Loucy (cell line): ENCODE results near the gene UBXN6.

Experiments
- H2AFZ ChIP-seq: fragments of 200-600 bp; sonication (generic); 2 replicates; pipeline ENCODE4 v1.6.0; 2016; ENCODE audit warnings: antibody characterized with exemption, mild to moderate bottlenecking, low read length, moderate library complexity
- H3F3A ChIP-seq: fragments of 200-600 bp; 2 replicates; pipeline ENCODE4 v1.6.0; 2016; ENCODE audit warnings: antibody characterized with exemption, low read depth, mild to moderate bottlenecking
- H3K27me3 ChIP-seq: fragments of 200-600 bp; sonication (generic); 2 replicates; pipeline ENCODE4 v1.6.1; 2014; ENCODE audit warnings: low read length, mild to moderate bottlenecking; ENCODE audit not compliant: insufficient read depth, poor library complexity, severe bottlenecking
- H3K36me3 ChIP-seq: fragments of 200-600 bp; sonication (generic); 2 replicates; pipeline ENCODE4 v1.6.1; 2016; ENCODE audit warnings: low read length; ENCODE audit not compliant: insufficient read depth
- H3K4me1 ChIP-seq: fragments of 200-600 bp; sonication (generic); 2 replicates; pipeline ENCODE4 v1.5.1; 2014; ENCODE audit warnings: low read length, mild to moderate bottlenecking; ENCODE audit not compliant: insufficient read depth, poor library complexity, severe bottlenecking
- H3K4me2 ChIP-seq: fragments of 200-600 bp; sonication (generic); 2 replicates; pipeline ENCODE4 v1.6.0; 2014; ENCODE audit warnings: antibody characterized with exemption, low read length, low read depth, mild to moderate bottlenecking; ENCODE audit not compliant: poor library complexity, severe bottlenecking
- H3K4me3 ChIP-seq: fragments of 200-600 bp; sonication (generic); 2 replicates; pipeline ENCODE4 v1.5.1; 2014; ENCODE audit warnings: low read length, mild to moderate bottlenecking, mixed read lengths; ENCODE audit not compliant: poor library complexity, severe bottlenecking
- H3K79me2 ChIP-seq: fragments of 200-600 bp; sonication (generic); 2 replicates; pipeline ENCODE4 v1.6.1; 2014; ENCODE audit warnings: low read length; ENCODE audit not compliant: insufficient read depth
- H3K9ac ChIP-seq: fragments of 200-600 bp; sonication (generic); 2 replicates; pipeline ENCODE4 v1.6.0; 2014; ENCODE audit warnings: mild to moderate bottlenecking, low read depth, low read length, moderate library complexity; ENCODE audit not compliant: poor library complexity, severe bottlenecking
- H3K9me2 ChIP-seq: fragments of 200-600 bp; sonication (generic); replicated peaks from 2 replicates; pipeline ENCODE4 v1.6.1; 2016; ENCODE audit warnings: low read depth, low read length, mixed read lengths
- H3K9me3 ChIP-seq: fragments of 200-600 bp; sonication (generic); 2 replicates; pipeline ENCODE4 v1.6.1; 2014; ENCODE audit warnings: mild to moderate bottlenecking, antibody characterized with exemption, low read length, low read depth; ENCODE audit not compliant: insufficient read depth
- H4K20me1 ChIP-seq: fragments of 200-600 bp; sonication (generic); 2 replicates; pipeline ENCODE4 v1.6.0; 2014; ENCODE audit warnings: antibody characterized with exemption, low read length, mild to moderate bottlenecking; ENCODE audit not compliant: insufficient read depth, poor library complexity, severe bottlenecking
- EZH2phosphoT487 ChIP-seq: fragments of 200-600 bp; IDR thresholded peaks from 2 replicates; pipeline ENCODE4 v1.6.1; 2018; ENCODE audit warnings: antibody characterized with exemption, mild to moderate bottlenecking, moderate library complexity, borderline replicate concordance
- TF ChIP-seq, protein P1 (sequence below): fragments of 200-600 bp; sonication (generic); conservative IDR thresholded peaks from 2 replicates; pipeline ENCODE4 v1.5.1; 2014; ENCODE audit warnings: mild to moderate bottlenecking, antibody characterized with exemption, low read length

Gene UBXN6

DNA sequence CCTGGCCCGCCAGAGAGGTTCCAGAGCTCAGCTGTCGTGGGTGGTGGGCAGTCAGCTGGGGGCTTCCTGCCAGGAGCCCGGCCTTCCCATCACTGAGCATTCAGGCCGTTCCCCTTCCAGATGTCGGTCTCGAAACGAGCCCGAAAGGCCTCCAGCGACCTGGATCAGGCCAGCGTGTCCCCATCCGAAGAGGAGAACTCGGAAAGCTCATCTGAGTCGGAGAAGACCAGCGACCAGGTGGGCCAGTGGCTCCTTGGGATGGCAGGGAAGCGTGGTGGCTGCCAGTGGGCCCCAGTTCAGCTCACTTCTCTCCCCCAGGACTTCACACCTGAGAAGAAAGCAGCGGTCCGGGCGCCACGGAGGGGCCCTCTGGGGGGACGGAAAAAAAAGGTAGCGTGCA lies 33.9 kb upstream of the UBXN6 start:
- H3K36me3 ChIP-seq, result peaks cover 44% of the 10 kb centered on the region; the same call in 1 of the 2 replicates
- no peak overlapping the region for H3K9ac ChIP-seq
- H3K4me2 ChIP-seq, result no peak overlapping the region
- H3K9me3 ChIP-seq, result no peaks in the 10 kb centered on the region
- H3K4me3 ChIP-seq, result no peak overlapping the region
- TF ChIP-seq, protein P1, sequence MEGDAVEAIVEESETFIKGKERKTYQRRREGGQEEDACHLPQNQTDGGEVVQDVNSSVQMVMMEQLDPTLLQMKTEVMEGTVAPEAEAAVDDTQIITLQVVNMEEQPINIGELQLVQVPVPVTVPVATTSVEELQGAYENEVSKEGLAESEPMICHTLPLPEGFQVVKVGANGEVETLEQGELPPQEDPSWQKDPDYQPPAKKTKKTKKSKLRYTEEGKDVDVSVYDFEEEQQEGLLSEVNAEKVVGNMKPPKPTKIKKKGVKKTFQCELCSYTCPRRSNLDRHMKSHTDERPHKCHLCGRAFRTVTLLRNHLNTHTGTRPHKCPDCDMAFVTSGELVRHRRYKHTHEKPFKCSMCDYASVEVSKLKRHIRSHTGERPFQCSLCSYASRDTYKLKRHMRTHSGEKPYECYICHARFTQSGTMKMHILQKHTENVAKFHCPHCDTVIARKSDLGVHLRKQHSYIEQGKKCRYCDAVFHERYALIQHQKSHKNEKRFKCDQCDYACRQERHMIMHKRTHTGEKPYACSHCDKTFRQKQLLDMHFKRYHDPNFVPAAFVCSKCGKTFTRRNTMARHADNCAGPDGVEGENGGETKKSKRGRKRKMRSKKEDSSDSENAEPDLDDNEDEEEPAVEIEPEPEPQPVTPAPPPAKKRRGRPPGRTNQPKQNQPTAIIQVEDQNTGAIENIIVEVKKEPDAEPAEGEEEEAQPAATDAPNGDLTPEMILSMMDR, result no peak
- TF ChIP-seq EZH2phosphoT487, result no peak
- no peaks in the 10 kb centered on the region for H3F3A ChIP-seq
- H3K4me1 ChIP-seq, result no peaks in the 10 kb centered on the region
- no peaks in the 10 kb centered on the region for H3K27me3 ChIP-seq
- H4K20me1 ChIP-seq, result no peaks in the 10 kb centered on the region
- no peak overlapping the region for H2AFZ ChIP-seq
- H3K9me2 ChIP-seq, result no peaks in the 10 kb centered on the region
- no peaks in the 10 kb centered on the region for H3K79me2 ChIP-seq

DNA sequence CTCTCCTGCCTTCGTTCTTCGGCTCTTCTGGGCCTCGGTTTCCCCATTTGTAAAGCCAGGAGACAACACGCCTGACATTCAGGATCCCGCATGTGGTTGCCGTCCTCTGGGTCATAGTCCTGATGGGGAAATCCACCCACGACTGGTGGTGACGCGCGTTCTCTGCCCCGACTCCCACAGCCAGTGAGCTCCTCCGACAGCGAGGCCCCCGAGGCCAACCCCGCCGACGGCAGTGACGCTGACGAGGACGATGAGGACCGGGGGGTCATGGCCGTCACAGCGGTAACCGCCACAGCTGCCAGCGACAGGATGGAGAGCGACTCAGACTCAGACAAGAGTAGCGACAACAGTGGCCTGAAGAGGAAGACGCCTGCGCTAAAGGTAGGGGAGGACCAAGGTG lies 30.9 kb upstream of the UBXN6 start:
- Histone ChIP-seq H3K27me3 (no peaks in the 10 kb centered on the region), H2AFZ (no peak overlapping the region), H3K9ac (no peak overlapping the region), H3K4me1 (no peaks in the 10 kb centered on the region), H3K9me3 (no peaks in the 10 kb centered on the region), H3K36me3 (peaks cover 32% of the 10 kb centered on the region; the same call in 1 of the 2 replicates), H3K4me2 (no peak overlapping the region), H3F3A (no peaks in the 10 kb centered on the region), H3K4me3 (no peak overlapping the region), H4K20me1 (no peaks in the 10 kb centered on the region), H3K79me2 (no peaks in the 10 kb centered on the region), H3K9me2 (no peaks in the 10 kb centered on the region)
- no peak for TF ChIP-seq EZH2phosphoT487
- TF ChIP-seq, protein P1, result no peak

DNA sequence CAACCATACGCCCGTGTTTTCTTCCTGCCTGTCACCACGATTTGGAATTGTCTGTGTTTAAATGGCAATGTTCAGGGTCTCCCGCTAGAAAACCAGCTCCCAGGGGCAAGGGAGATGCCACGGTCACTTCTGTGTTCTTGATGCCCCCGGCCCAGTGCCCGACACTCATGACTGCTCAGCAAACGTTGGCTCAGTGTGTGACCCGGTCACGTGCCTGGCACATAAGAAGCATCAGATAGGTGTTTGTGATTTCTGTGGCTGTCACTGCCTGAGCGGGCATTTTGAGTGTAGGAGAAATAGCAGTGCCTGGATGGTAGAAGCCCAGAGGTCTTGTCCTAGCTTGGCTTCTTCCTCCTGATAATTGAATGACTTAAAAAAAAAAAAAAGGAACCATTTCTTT lies 30.0 kb upstream of the UBXN6 start:
- Histone ChIP-seq H4K20me1 (no peaks in the 10 kb centered on the region), H2AFZ (no peak overlapping the region), H3K27me3 (no peaks in the 10 kb centered on the region), H3K9ac (no peak overlapping the region), H3K36me3 (peaks cover 23% of the 10 kb centered on the region; the same call in 1 of the 2 replicates), H3K4me3 (no peak overlapping the region), H3K79me2 (no peaks in the 10 kb centered on the region), H3K9me3 (no peaks in the 10 kb centered on the region), H3K9me2 (no peaks in the 10 kb centered on the region), H3K4me1 (no peaks in the 10 kb centered on the region), H3K4me2 (no peak overlapping the region), H3F3A (no peaks in the 10 kb centered on the region)
- no peak for TF ChIP-seq EZH2phosphoT487
- TF ChIP-seq, protein P1, result no peak
